OCI-LY7 (cell line): ENCODE measurements around the gene SPOCK1. TPM values are rescaled to one million over a fixed set of nuclear protein-coding genes. Genes with fewer than 3 reads are reported as not detected.

ENCODE experiments used
- BruUV-seq: library from RNA; stranded (reverse); fragments of 400-500 nt; replicated peaks from 2 replicates; lab custom pipeline; 2021; lab: Mats Ljungman, UMichigan
- CTCF ChIA-PET: fragments of 300-600 bp; sonication (Branson Sonifier 250); formaldehyde crosslinking; loops from one replicate; lab custom pipeline; 2022; ENCODE audit warnings: antibody characterized with exemption; ENCODE audit not compliant: unreplicated experiment; lab: Charles Lee
- POLR2A ChIA-PET: fragments of 300-600 bp; sonication (Branson Sonifier 250); formaldehyde crosslinking; loops from one replicate; lab custom pipeline; 2022; ENCODE audit warnings: antibody characterized with exemption; lab: Charles Lee
- DNase-seq: peaks from one replicate; pipeline ENCODE4 v3.0.0-alpha.2; 2015; ENCODE audit warnings: low spot score
- H2AFZ ChIP-seq: fragments of 200-600 bp; sonication (generic), shearing (Covaris generic); 2 replicates; pipeline ENCODE4 v1.6.1; 2014; ENCODE audit warnings: mild to moderate bottlenecking, antibody characterized with exemption, low read length, moderate library complexity
- H3K27ac ChIP-seq: fragments of 200-600 bp; sonication (generic); 2 replicates; pipeline ENCODE4 v1.5.1; 2014; ENCODE audit warnings: mixed run types, low read depth, mild to moderate bottlenecking, moderate library complexity, low read length, inconsistent platforms; ENCODE audit not compliant: poor library complexity, severe bottlenecking
- H3K36me3 ChIP-seq: fragments of 200-600 bp; sonication (generic); 2 replicates; pipeline ENCODE4 v1.6.1; 2014; ENCODE audit warnings: mild to moderate bottlenecking, antibody characterized with exemption, low read length, moderate library complexity, mixed read lengths; ENCODE audit not compliant: insufficient read depth
- H3K4me1 ChIP-seq: fragments of 200-600 bp; sonication (generic); 2 replicates; pipeline ENCODE4 v1.5.1; 2014; ENCODE audit warnings: mild to moderate bottlenecking, low read length; ENCODE audit not compliant: insufficient read depth, poor library complexity, severe bottlenecking
- H3K4me2 ChIP-seq: fragments of 200-600 bp; sonication (generic); 2 replicates; pipeline ENCODE4 v1.6.1; 2014; ENCODE audit warnings: mild to moderate bottlenecking, low read length
- H3K4me3 ChIP-seq: fragments of 200-600 bp; sonication (generic); 2 replicates; pipeline ENCODE4 v1.5.1; 2014; ENCODE audit warnings: mild to moderate bottlenecking, low read depth, low read length; ENCODE audit not compliant: poor library complexity, severe bottlenecking
- H3K79me2 ChIP-seq: fragments of 200-600 bp; sonication (generic); 2 replicates; pipeline ENCODE4 v1.6.1; 2016; ENCODE audit warnings: low read depth, mild to moderate bottlenecking, low read length, moderate library complexity, mixed read lengths; ENCODE audit not compliant: insufficient read depth
- H3K9me2 ChIP-seq: fragments of 200-600 bp; sonication (generic); 2 replicates; pipeline ENCODE4 v1.6.1; 2016; ENCODE audit warnings: mild to moderate bottlenecking, low read length, mixed read lengths; ENCODE audit not compliant: insufficient read depth
- H3K9me3 ChIP-seq: fragments of 200-600 bp; sonication (generic); 2 replicates; pipeline ENCODE4 v1.6.1; 2014; ENCODE audit warnings: mild to moderate bottlenecking, mixed run types, low read length, mixed read lengths
- H4K20me1 ChIP-seq: fragments of 200-600 bp; sonication (generic); 2 replicates; pipeline ENCODE4 v1.6.1; 2014; ENCODE audit warnings: mild to moderate bottlenecking, antibody characterized with exemption, low read length, moderate library complexity, mixed read lengths; ENCODE audit not compliant: insufficient read depth
- EZH2phosphoT487 ChIP-seq: fragments of 200-600 bp; sonication (generic); IDR thresholded peaks from 2 replicates; pipeline ENCODE4 v1.6.1; 2018; ENCODE audit warnings: low read depth, borderline replicate concordance, mild to moderate bottlenecking, mixed run types, antibody characterized with exemption, low read length, moderate library complexity, mixed read lengths
- intact Hi-C: fragments of 100-400 bp; cut with micrococcal nuclease; formaldehyde crosslinking; loops from one replicate; pipeline ENCODE4 v1.10.0; 2022; ENCODE audit not compliant: unreplicated experiment
- total RNA-seq, 2 experiments: library from RNA; depleted of rRNA in 1 of 2; stranded (reverse); fragments of >200 nt in 1 of 2; shearing (Covaris generic) in 1 of 2; gene quantifications; 2 replicates each; pipeline ENCODE4 v1.2.3, GENCODE V29; 2014 to 2022
- TF ChIP-seq, protein P1 (sequence below): fragments of 200-600 bp; sonication (generic); conservative IDR thresholded peaks from 2 replicates; pipeline ENCODE4 v1.5.1; 2014; ENCODE audit warnings: mild to moderate bottlenecking, antibody characterized with exemption, low read length, moderate library complexity, mixed read lengths

SPOCK1 gene
- total RNA-seq, 2 experiments from 2014 or later, result 0.29 to 1.5 TPM

GRCh38 chr5:137310051-137310730 lies 188.9 kb downstream of the SPOCK1 start:
- H3K27ac ChIP-seq, result no peak overlapping the region
- H3K4me2 ChIP-seq, result no peak overlapping the region
- no peaks in the 10 kb centered on the region for H3K4me1 ChIP-seq
- ChIA-PET POLR2A (no interaction called here), CTCF (no interaction called here)
- H2AFZ ChIP-seq, result no peak overlapping the region
- DNase-seq, result no peak
- TF ChIP-seq EZH2phosphoT487, result no peak
- TF ChIP-seq, protein P1, sequence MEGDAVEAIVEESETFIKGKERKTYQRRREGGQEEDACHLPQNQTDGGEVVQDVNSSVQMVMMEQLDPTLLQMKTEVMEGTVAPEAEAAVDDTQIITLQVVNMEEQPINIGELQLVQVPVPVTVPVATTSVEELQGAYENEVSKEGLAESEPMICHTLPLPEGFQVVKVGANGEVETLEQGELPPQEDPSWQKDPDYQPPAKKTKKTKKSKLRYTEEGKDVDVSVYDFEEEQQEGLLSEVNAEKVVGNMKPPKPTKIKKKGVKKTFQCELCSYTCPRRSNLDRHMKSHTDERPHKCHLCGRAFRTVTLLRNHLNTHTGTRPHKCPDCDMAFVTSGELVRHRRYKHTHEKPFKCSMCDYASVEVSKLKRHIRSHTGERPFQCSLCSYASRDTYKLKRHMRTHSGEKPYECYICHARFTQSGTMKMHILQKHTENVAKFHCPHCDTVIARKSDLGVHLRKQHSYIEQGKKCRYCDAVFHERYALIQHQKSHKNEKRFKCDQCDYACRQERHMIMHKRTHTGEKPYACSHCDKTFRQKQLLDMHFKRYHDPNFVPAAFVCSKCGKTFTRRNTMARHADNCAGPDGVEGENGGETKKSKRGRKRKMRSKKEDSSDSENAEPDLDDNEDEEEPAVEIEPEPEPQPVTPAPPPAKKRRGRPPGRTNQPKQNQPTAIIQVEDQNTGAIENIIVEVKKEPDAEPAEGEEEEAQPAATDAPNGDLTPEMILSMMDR, result no peak
- BruUV-seq, result no TSS peak
- H3K9me3 ChIP-seq, result no peaks in the 10 kb centered on the region
- no peak overlapping the region for H3K4me3 ChIP-seq
- no peaks in the 10 kb centered on the region for H4K20me1 ChIP-seq
- intact Hi-C loops, result loop anchor here (10.0 kb wide), 1 partner anchor 195 kb away; no protein-coding TSS in a partner anchor
- no peaks in the 10 kb centered on the region for H3K36me3 ChIP-seq
- H3K79me2 ChIP-seq, result no peaks in the 10 kb centered on the region
- no peaks in the 10 kb centered on the region for H3K9me2 ChIP-seq

GRCh38 chr5:137309290-137309689 lies 189.8 kb downstream of the SPOCK1 start:
- Histone ChIP-seq H3K4me1 (no peaks in the 10 kb centered on the region), H3K4me3 (no peak overlapping the region), H3K36me3 (no peaks in the 10 kb centered on the region), H4K20me1 (no peaks in the 10 kb centered on the region), H3K4me2 (no peak overlapping the region), H3K79me2 (no peaks in the 10 kb centered on the region), H3K9me3 (no peaks in the 10 kb centered on the region), H2AFZ (no peak overlapping the region), H3K9me2 (no peaks in the 10 kb centered on the region), H3K27ac (no peak overlapping the region)
- TF ChIP-seq EZH2phosphoT487, result no peak
- TF ChIP-seq, protein P1, result no peak
- DNase-seq, result no peak
- intact Hi-C loops, result no loop called here
- ChIA-PET POLR2A (no interaction called here), CTCF (no interaction called here)
- no TSS peak for BruUV-seq

GRCh38 chr5:137308311-137308710 lies 190.8 kb downstream of the SPOCK1 start:
- no peak overlapping the region for H3K27ac ChIP-seq
- no peaks in the 10 kb centered on the region for H3K9me2 ChIP-seq
- ChIA-PET POLR2A (no interaction called here), CTCF (no interaction called here)
- no TSS peak for BruUV-seq
- no peaks in the 10 kb centered on the region for H3K4me1 ChIP-seq
- no peaks in the 10 kb centered on the region for H3K79me2 ChIP-seq
- no peak overlapping the region for H3K4me3 ChIP-seq
- TF ChIP-seq, protein P1, result no peak
- no peak for TF ChIP-seq EZH2phosphoT487
- intact Hi-C loops, result no loop called here
- no peak for DNase-seq
- H4K20me1 ChIP-seq, result no peaks in the 10 kb centered on the region
- H3K4me2 ChIP-seq, result no peak overlapping the region
- H3K36me3 ChIP-seq, result no peaks in the 10 kb centered on the region
- no peak overlapping the region for H2AFZ ChIP-seq
- H3K9me3 ChIP-seq, result no peaks in the 10 kb centered on the region
